HepG2 (cell line): ENCODE results near the gene EPHA10.

Source experiments
- SETDB1 ChIP-seq: sonication (generic); formaldehyde crosslinking; IDR thresholded peaks from 2 replicates; pipeline ENCODE4 v1.5.1; 2020; ENCODE audit warnings: missing genetic modification reagents, mild to moderate bottlenecking, borderline replicate concordance
- ZNF3 ChIP-seq: IDR thresholded peaks from 2 replicates; pipeline ENCODE4 v1.7.0; 2017; ENCODE audit warnings: inconsistent platforms
- ZNF780A ChIP-seq: sonication (generic); formaldehyde crosslinking; IDR thresholded peaks from 2 replicates; pipeline ENCODE4 v1.8.0; 2022; ENCODE audit warnings: mild to moderate bottlenecking, missing genetic modification reagents, moderate library complexity
- TF ChIP-seq, protein P1 (sequence below): sonication (generic); formaldehyde crosslinking; IDR thresholded peaks from 2 replicates; pipeline ENCODE4 v1.5.0; 2020; ENCODE audit warnings: mild to moderate bottlenecking, missing genetic modification reagents, moderate library complexity

DNA sequence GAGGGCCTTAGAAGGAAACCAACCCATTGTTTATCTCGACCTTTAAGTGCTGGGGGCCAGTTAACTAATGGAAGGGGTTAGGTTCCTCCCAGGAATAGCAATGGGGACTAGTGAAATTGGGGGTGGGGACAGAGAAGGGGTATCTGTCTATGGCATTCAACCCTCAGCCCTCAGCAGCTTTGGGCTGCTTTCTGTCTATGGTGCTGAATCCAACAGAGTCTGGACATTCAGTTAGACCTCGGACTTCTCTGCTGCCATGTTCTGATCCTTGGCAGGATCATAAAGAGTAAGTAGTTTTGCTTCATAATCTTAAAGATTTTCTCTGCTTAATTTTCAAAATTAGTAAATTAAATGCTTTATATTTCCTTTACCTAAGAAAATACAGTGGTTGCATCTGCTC, 2.6 kb upstream of the EPHA10 start:
- TF ChIP-seq, protein P1, sequence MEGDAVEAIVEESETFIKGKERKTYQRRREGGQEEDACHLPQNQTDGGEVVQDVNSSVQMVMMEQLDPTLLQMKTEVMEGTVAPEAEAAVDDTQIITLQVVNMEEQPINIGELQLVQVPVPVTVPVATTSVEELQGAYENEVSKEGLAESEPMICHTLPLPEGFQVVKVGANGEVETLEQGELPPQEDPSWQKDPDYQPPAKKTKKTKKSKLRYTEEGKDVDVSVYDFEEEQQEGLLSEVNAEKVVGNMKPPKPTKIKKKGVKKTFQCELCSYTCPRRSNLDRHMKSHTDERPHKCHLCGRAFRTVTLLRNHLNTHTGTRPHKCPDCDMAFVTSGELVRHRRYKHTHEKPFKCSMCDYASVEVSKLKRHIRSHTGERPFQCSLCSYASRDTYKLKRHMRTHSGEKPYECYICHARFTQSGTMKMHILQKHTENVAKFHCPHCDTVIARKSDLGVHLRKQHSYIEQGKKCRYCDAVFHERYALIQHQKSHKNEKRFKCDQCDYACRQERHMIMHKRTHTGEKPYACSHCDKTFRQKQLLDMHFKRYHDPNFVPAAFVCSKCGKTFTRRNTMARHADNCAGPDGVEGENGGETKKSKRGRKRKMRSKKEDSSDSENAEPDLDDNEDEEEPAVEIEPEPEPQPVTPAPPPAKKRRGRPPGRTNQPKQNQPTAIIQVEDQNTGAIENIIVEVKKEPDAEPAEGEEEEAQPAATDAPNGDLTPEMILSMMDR (CRISPR knock-in tag) = no peak
- no peak for TF ChIP-seq ZNF3 (CRISPR knock-in tag)
- no peak for TF ChIP-seq SETDB1
- TF ChIP-seq ZNF780A (CRISPR knock-in tag) = no peak
